Medulla oblongata (tissue), 1 donor: Measurements from ENCODE around the gene FAM200A.
A peak's percentile ranks its signal among the peaks of the same experiment; 100 is the strongest.
"Not testable (repeated sequence)": the region's sequence is repeated elsewhere in the genome, so short reads cannot be mapped to it uniquely, and the experiment has no call there.

ENCODE experiments used
- DNase-seq: peaks from one replicate; pipeline ENCODE4 v3.0.0-alpha.2; 2015; ENCODE audit errors: extremely low spot score

FAM200A gene

DNA sequence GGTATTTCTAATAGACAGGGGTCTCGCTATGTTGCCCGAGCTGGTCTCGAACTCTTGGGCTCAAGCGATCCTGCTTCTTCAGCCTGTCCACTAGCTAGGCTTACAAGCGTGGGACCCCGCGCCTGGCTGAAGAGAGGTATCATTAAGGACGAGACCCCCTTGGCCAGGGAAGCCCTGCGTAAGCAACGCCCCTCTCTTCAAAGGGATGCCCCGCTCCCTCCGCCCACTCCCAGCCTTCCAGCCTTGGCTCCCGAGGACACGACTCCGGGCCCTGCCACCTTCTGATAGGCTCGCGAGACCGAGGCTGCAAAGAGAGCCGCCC, 47.7 kb downstream of the FAM200A start:
- no peak for DNase-seq

DNA sequence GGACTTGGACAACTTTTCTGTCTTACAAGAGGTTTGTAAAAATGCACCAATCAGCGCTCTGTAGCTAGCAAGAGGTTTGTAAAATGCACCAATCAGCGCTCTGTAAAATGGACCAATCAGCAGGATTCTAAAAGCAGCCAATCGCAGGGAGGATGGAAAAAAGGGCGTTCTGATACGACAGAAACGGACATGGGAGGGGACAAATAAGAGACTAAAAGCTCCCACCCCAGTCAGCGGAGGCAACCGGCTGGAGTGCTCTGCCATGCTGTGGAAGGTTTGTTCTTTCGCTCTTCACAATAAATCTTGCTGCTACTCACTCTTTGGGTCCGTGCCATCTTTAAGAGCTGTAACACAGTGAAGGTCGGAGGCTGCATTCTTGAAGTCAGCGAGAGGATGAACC, 50.7 kb downstream of the FAM200A start:
- DNase-seq = not testable (repeated sequence)

DNA sequence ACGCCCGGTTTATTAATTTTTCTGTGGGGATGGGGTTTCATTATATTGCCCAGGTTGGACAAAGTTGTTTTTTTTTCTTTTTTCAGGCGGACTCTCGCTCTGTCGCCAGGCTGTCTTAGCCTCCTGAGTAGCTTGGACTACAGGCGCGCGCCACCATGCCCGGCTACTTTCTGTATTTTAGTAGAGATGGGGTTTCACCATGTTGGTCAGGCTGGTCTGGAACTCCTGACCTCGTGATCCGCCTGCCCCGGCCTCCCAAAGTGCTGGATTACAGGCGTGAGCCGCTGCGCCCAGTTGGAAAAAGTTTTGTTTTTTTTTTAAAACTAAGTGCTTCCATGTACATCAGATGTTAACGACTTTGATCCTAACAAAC, 51.3 kb downstream of the FAM200A start:
- no peak for DNase-seq

DNA sequence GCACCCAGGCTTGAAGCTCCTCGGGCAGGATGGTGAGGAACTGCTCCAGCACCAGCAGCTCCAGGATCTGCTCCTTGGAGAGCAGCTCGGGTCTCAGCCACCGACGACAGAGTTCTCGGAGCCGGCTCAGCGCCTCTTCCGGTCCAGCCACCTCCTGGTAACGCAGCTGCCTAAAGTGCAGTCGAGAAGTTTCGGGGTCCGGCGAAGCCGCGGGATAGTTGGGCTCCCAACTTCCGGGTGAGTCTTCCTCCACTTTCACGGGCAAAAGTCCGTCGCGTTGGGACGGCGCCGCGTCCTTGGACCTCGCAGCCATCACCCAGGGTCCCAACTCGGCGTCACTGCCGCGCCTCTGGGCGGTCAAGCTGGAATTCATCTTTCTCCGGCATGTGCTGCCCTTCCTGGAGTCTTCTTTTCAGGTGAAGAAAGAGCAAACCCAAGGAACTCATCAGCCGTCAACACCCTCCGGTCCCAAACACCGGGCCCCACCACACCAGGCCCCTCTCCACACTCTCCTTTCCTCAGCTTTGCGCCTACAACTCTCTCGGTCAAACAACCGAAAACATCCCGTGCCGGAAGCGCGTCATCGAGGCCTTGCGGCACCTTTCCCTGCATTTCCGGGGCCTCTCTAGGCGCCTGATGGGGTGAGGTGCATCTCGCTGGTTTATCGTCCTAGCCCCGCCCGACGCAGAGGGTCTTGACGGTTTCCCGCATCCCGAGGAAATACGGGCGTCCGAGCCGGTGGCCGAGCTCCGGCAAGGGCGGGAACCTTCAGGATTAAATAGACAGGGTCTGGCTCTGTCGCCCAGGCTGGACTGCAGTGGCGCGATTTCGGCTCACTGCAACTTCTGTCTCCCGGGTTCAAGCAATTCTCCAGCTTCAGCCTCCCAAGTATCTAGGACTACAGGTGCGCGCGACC, 51.9 kb downstream of the FAM200A start, which contains the start of gene ZNF394:
Gene ZNF394 (minus strand): TSS at position 561 of the 916 bp plus-strand sequence. CDS start 188 bp downstream, at position 373.
- peak; percentile 97 for DNase-seq

DNA sequence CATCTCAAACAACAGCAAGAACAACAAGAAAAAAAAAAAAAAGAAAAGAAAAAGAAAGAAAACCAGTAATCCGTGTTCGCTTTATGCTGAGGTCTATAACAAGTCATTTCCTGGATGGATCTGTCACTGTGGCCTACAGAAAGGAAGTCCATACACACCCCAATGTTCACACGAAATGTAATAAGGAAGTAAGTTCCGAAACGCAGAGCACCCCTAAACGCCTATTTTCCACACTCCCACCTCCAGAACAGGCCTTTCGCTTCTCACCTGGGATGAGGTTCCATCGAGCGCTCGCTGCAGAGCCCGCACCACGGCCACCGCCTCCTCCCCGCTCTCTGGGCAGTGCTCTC, 52.6 kb downstream of the FAM200A start:
- DNase-seq = peak; percentile 22

DNA sequence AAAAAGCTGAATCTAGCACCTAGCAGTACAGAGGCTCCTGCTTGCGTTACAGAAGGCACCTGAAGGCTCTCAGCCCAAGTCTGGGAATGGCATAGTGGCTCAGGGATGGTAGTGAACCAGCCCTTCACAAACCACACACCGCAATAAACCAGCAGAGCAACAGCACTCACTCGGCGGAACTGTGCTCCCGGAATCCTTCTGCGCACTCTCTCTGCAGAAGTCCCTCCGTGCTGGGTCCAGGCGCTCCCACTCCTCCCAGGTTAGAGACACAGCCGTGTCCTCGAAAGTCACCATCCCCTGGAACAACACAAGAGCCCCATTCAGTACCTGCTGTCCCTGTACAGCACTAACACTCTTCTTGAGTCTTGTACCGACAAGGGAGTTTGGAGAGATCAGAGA, 53.4 kb downstream of the FAM200A start:
- no peak for DNase-seq

DNA sequence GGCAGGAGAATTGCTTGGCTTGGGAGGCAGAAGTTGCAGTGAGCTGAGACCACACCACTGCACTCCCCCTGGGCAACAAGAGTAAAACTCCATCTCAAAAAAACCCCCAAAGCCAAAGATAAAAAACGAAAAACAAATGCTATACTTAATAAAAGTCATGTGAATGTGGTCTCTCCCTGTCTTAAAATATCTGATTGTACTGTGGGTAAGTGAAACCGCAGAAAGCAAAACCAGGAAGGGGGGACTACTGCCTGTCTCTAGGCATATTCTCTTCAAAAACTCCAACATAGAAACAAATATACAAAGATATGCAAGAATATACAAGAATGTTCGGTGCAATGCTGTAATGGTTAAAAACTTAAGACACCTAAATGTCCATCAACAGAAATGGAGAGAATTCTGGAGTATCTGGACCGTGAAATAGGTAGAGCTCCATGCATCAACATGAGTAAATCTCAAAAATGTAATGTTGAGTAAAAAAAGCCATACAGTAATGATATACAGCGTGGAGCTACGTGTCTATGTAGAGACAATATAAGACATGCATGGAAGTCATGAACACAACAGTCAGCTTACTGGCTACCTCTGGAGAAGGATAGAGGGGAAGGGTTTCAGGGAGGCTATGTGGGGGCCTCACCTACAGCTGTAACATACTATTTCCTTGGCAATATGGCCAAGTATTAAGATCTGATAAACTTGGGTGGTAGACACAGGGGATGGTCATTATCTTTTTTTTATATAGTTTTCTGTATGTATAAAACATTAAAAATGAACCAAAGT, 54.0 kb downstream of the FAM200A start:
- DNase-seq = no peak
